ENCODE measurements around the gene SLCO3A1. TPM values are rescaled to one million over a fixed set of nuclear protein-coding genes. Genes with fewer than 3 reads are reported as not detected.

SLCO3A1 gene
- total RNA-seq, 1 donor from 2014 or later, result 6.3 TPM

- Mint-ChIP-seq H3K4me1 (peaks cover 4% of the 10 kb centered on the region), H3K9me3 (no peaks in the 10 kb centered on the region), H3K4me3 (no peak overlapping the region), H3K27ac (ENCODE audit: unreplicated experiment) (no peak overlapping the region), H3K36me3 (ENCODE audit: low read depth) (no peaks in the 10 kb centered on the region), H3K27me3 (ENCODE audit: low read depth) (no peaks in the 10 kb centered on the region)
- DNase-seq (ENCODE audit: low read depth, low spot score), result no peak
- no peak for TF ChIP-seq CTCF (conservative IDR thresholded peaks at IDR 0.05)
Observed at GRCh38 chr15:92071045-92071634, 217.6 kb downstream of the SLCO3A1 start.

- Mint-ChIP-seq H3K4me1 (peaks cover 4% of the 10 kb centered on the region), H3K27ac (ENCODE audit: unreplicated experiment) (no peak overlapping the region), H3K36me3 (ENCODE audit: low read depth) (no peaks in the 10 kb centered on the region), H3K27me3 (ENCODE audit: low read depth) (no peaks in the 10 kb centered on the region), H3K9me3 (no peaks in the 10 kb centered on the region), H3K4me3 (no peak overlapping the region)
- no peak for TF ChIP-seq CTCF (conservative IDR thresholded peaks at IDR 0.05)
- no peak for DNase-seq (ENCODE audit: low read depth, low spot score)
Observed at GRCh38 chr15:92073044-92073785, 219.7 kb downstream of the SLCO3A1 start.

- Mint-ChIP-seq H3K27ac (ENCODE audit: unreplicated experiment) (no peak overlapping the region), H3K36me3 (ENCODE audit: low read depth) (no peaks in the 10 kb centered on the region), H3K4me1 (peaks cover 4% of the 10 kb centered on the region), H3K27me3 (ENCODE audit: low read depth) (no peaks in the 10 kb centered on the region), H3K4me3 (no peak overlapping the region), H3K9me3 (no peaks in the 10 kb centered on the region)
- no peak for TF ChIP-seq CTCF (conservative IDR thresholded peaks at IDR 0.05)
- no peak for DNase-seq (ENCODE audit: low read depth, low spot score)
Observed at GRCh38 chr15:92074101-92074500, 220.6 kb downstream of the SLCO3A1 start.

GRCh38 chr15:92074646-92075045, 221.1 kb downstream of the SLCO3A1 start:
- DNase-seq (ENCODE audit: low read depth, low spot score), result no peak
- Mint-ChIP-seq H3K4me3 (no peak overlapping the region), H3K27me3 (ENCODE audit: low read depth) (no peaks in the 10 kb centered on the region), H3K4me1 (peaks cover 4% of the 10 kb centered on the region), H3K36me3 (ENCODE audit: low read depth) (no peaks in the 10 kb centered on the region), H3K9me3 (no peaks in the 10 kb centered on the region), H3K27ac (ENCODE audit: unreplicated experiment) (no peak overlapping the region)
- no peak for TF ChIP-seq CTCF (conservative IDR thresholded peaks at IDR 0.05)

GRCh38 chr15:92075764-92076163, 222.3 kb downstream of the SLCO3A1 start:
- no peak overlapping the region for H3K27ac Mint-ChIP-seq (ENCODE audit: unreplicated experiment)
- no peak for TF ChIP-seq CTCF (conservative IDR thresholded peaks at IDR 0.05)
- no peaks in the 10 kb centered on the region for H3K36me3 Mint-ChIP-seq (ENCODE audit: low read depth)
- H3K4me3 Mint-ChIP-seq, result no peak overlapping the region
- peaks cover 4% of the 10 kb centered on the region for H3K4me1 Mint-ChIP-seq
- no peaks in the 10 kb centered on the region for H3K27me3 Mint-ChIP-seq (ENCODE audit: low read depth)
- no peaks in the 10 kb centered on the region for H3K9me3 Mint-ChIP-seq
- DNase-seq (ENCODE audit: low read depth, low spot score), result no peak
